ENCODE data around the gene CCDC149.

DNA sequence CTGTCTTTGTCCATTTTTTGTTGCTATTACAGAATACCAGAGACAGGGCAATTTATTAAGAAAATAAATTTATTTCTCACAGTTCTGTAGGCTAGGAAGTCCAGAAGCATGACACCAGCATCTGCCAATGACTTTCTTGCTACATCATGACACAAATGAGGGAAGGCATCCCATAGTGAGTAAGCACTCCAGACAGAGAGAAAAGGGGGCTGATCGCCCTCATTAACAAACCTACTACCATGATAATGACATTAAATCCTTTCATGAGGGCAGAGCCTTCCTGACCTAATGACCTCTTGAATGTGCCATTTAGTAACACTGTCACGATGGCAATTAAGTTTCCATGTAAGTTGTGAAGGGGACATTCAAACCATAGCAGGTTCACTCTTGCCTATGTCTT is 20.1 kb downstream of the CCDC149 start:
- TF ChIP-seq POLR2A (IDR thresholded peaks at IDR 0.05), result no peak
- TF ChIP-seq CTCF (IDR thresholded peaks at IDR 0.05 in 4 of 5, conservative IDR thresholded peaks at IDR 0.05 in 1 of 5), result no peak
